ENCODE measurements around the gene ATG10. TPM values are rescaled to one million over a fixed set of nuclear protein-coding genes. Genes with fewer than 3 reads are reported as not detected.
"Not testable (repeated sequence)": the region's sequence is repeated elsewhere in the genome, so short reads cannot be mapped to it uniquely, and the experiment has no call there.

The ATG10 gene
- total and polyA plus RNA-seq, 2 of the 8 experiments (the other 6 are each of a cell fraction or from before 2014, with no cell fraction given), result 3.7 to 8.8 TPM

DNA sequence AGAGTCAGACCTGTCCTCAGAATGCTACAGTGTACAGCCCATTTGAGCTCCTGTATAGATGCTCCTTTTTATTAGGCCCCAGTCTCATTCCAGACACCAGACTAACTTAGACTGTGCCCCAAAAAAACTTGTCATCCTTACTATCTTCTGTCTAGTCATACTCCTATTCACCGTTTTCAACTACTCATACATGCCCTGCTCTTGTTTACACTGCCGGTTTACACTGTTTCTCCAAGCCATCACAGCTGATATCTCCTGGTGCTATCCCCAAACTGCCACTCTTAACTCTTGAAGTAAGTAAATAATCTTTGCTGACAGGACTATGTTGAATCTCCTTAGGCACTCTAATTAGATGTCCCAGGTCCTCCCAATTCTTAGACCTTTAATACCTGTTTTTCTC is 13.7 kb upstream of the ATG10 start:
- H3K14ac ChIP-seq (ENCODE audit: insufficient read length); H4K8ac ChIP-seq (ENCODE audit: extremely low read depth, insufficient read depth, low read length); H3K4me2 ChIP-seq (ENCODE audit: insufficient read depth in 1 of 2, low read depth in 2 of 2, low read length in 2 of 2); H3K4me1 ChIP-seq (replicated peaks in 1 of 4; ENCODE audit: control insufficient read depth in 3 of 4, insufficient read depth in 4 of 4, low read length in 3 of 4); H3K56ac ChIP-seq (replicated peaks; ENCODE audit: insufficient read length, low read depth, low read length); H3K27me3 ChIP-seq (replicated peaks in 1 of 4; ENCODE audit: control insufficient read depth in 3 of 4, extremely low read depth in 1 of 4, insufficient read depth in 3 of 4, low read length in 3 of 4); CTCF ChIA-PET (ENCODE audit: partially characterized antibody); H2BK120ac ChIP-seq (replicated peaks; ENCODE audit: low read depth, low read length); H3K4me3 ChIP-seq (ENCODE audit: extremely low read depth in 1 of 4, insufficient read depth in 2 of 4, low read depth in 3 of 4, low read length in 4 of 4); H2BK5ac ChIP-seq (ENCODE audit: low read depth, low read length); H2BK20ac ChIP-seq (ENCODE audit: low read length); H4K5ac ChIP-seq (ENCODE audit: insufficient read length, low read depth, low read length); H4K91ac ChIP-seq (replicated peaks; ENCODE audit: insufficient read length, low read length); DNase-seq (ENCODE audit: low read depth in 1 of 2, low spot score in 2 of 2); H3K9ac ChIP-seq (replicated peaks in 1 of 4; ENCODE audit: extremely low read depth in 1 of 4, low read depth in 3 of 4, low read length in 3 of 4); H3K23me2 ChIP-seq (ENCODE audit: low read depth, low read length); H2AFZ ChIP-seq (ENCODE audit: low read length); H3K23ac ChIP-seq (ENCODE audit: insufficient read length); H4K20me1 ChIP-seq (replicated peaks in 1 of 2; ENCODE audit: control insufficient read depth in 1 of 2, insufficient read depth in 2 of 2, low read length in 2 of 2); H3K79me1 ChIP-seq (ENCODE audit: low read depth, low read length); H3K79me2 ChIP-seq (ENCODE audit: control insufficient read depth in 1 of 2, insufficient read depth in 2 of 2, low read length in 2 of 2); H2BK15ac ChIP-seq (ENCODE audit: low read length); H3K27ac ChIP-seq (ENCODE audit: low read depth, low read length); H2AK5ac ChIP-seq (ENCODE audit: low read depth, low read length); POLR2A ChIA-PET (ENCODE audit: partially characterized antibody); H3K4ac ChIP-seq (replicated peaks; ENCODE audit: insufficient read length, low read depth, low read length); H3K18ac ChIP-seq (ENCODE audit: extremely low read depth, low read length); H3K9me3 ChIP-seq (ENCODE audit: insufficient read depth in 2 of 2, low read depth in 1 of 2, low read length in 1 of 2); H2BK12ac ChIP-seq (ENCODE audit: low read depth, low read length); H3K36me3 ChIP-seq (ENCODE audit: control insufficient read depth in 2 of 4, insufficient read depth in 4 of 4, low read length in 3 of 4); FAIRE-seq: not testable (repeated sequence)
- 91% methylated on average over 2 of the region's 2 CpGs; no CpG with 5 or more reads in 1 of the 2 experiments for WGBS, 2 experiments (ENCODE audit: extremely low coverage in 1 of 2, insufficient coverage in 1 of 2, insufficient read length in 1 of 2, insufficient replicate concordance in 2 of 2, low coverage in 1 of 2, low lambda C conversion rate in 2 of 2, missing lambda C conversion rate in 1 of 2)

Data from H1 (cell line).